ENCODE measurements around the gene RPS10. TPM values are rescaled to one million over a fixed set of nuclear protein-coding genes. Genes with fewer than 3 reads are reported as not detected.

Gene RPS10
- total RNA-seq, 1 donor from 2014 or later: 956 TPM

DNA sequence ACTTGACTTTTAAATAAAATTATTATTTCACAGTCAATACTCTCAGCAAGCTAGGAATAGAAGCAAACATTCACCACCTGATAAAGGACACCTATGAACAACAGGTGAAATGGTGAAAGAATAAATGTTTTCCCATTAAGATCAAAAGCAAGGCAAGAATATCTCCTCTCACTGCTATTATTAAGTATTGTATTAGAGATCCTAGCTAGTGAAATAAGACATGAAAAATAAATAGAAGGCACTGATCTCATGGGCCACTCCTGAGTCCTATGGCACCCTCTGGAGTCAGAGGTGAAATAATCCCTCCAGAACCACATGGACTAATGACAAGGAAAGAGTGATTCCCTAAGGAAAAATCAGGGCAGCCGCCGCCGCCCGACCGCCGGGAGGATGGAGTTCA, 29.4 kb downstream of the RPS10 start:
- DNase-seq (no peak), ATAC-seq (no peak)
- Histone ChIP-seq H3K27me3 (ENCODE audit: low read depth) (no peaks in the 10 kb centered on the region), H3K36me3 (no peaks in the 10 kb centered on the region), H3K4me1 (peaks cover 13% of the 10 kb centered on the region), H3K4me3 (no peak overlapping the region), H3K9me3 (no peaks in the 10 kb centered on the region), H3K27ac (no peak overlapping the region)
- intact Hi-C loops (cut with DNase I): no loop called here
- TF ChIP-seq, protein P1, sequence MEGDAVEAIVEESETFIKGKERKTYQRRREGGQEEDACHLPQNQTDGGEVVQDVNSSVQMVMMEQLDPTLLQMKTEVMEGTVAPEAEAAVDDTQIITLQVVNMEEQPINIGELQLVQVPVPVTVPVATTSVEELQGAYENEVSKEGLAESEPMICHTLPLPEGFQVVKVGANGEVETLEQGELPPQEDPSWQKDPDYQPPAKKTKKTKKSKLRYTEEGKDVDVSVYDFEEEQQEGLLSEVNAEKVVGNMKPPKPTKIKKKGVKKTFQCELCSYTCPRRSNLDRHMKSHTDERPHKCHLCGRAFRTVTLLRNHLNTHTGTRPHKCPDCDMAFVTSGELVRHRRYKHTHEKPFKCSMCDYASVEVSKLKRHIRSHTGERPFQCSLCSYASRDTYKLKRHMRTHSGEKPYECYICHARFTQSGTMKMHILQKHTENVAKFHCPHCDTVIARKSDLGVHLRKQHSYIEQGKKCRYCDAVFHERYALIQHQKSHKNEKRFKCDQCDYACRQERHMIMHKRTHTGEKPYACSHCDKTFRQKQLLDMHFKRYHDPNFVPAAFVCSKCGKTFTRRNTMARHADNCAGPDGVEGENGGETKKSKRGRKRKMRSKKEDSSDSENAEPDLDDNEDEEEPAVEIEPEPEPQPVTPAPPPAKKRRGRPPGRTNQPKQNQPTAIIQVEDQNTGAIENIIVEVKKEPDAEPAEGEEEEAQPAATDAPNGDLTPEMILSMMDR (IDR thresholded peaks at IDR 0.05): no peak

DNA sequence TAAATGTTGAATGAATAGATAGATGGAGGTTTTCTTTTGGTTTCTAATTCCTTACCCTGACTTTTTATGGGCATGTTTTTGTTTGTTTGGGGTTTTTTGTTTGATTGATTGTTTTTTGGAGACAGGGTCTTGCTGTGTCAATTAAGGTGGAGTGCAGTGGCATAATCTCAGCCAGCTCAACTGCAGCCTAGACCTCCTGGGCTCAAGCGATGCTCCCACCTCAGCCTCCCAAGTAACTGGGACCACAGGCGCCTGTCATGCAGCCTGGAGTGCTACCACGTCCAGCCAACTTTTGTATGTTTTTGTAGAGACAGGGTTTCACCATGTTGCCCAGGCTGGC, 31.9 kb downstream of the RPS10 start:
- H3K27ac ChIP-seq: no peak overlapping the region
- ATAC-seq: no peak
- H3K36me3 ChIP-seq: no peaks in the 10 kb centered on the region
- intact Hi-C loops (cut with DNase I): no loop called here
- no peak overlapping the region for H3K4me3 ChIP-seq
- no peak for DNase-seq
- no peaks in the 10 kb centered on the region for H3K9me3 ChIP-seq
- TF ChIP-seq, protein P1 (IDR thresholded peaks at IDR 0.05): no peak
- H3K27me3 ChIP-seq (ENCODE audit: low read depth): no peaks in the 10 kb centered on the region
- peaks cover 34% of the 10 kb centered on the region for H3K4me1 ChIP-seq

DNA sequence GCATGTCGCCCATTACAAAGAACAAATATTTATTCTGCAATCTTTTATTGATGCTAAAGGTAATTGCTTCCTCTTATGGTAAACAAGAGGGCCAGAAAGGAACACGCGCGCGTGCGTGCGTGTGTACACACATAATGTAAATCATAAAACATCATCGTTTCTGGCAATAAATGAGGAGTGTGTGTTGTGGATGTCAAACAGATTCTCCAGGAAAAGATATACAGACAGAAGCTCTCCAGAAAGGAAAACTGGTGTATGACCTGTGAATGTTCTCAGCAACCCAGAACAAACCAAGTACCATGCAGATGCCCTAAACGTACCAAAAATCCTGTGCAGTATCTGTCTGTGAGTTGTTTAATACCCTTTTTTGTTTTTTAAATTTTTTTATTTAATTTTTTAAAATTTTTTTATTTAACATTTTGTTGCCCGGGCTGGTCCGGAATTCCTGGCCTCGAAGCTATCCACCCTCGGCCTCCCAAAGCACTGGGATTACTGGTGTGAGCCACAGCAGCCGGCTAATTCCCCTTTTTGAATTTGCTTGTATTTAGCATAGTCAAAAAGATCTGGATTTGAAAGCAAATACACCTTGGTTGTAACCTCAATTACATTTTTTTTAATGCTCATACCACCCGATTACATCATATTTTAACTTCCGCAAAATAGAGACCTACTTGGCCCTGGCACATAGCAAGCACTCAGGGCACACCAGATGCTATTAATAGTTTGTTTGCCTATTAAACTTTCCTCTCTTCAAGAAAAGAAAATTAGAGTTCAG, 32.5 kb downstream of the RPS10 start:
- Histone ChIP-seq H3K9me3 (no peaks in the 10 kb centered on the region), H3K4me3 (peak overlapping the region; percentile 90), H3K27ac (peak overlapping the region; percentile 95), H3K36me3 (no peaks in the 10 kb centered on the region), H3K4me1 (peaks cover 40% of the 10 kb centered on the region), H3K27me3 (ENCODE audit: low read depth) (no peaks in the 10 kb centered on the region)
- peak in 1 of 2 donors; percentile 19 for ATAC-seq
- intact Hi-C loops (cut with DNase I): no loop called here
- TF ChIP-seq, protein P1 (IDR thresholded peaks at IDR 0.05): no peak
- no peak for DNase-seq

DNA sequence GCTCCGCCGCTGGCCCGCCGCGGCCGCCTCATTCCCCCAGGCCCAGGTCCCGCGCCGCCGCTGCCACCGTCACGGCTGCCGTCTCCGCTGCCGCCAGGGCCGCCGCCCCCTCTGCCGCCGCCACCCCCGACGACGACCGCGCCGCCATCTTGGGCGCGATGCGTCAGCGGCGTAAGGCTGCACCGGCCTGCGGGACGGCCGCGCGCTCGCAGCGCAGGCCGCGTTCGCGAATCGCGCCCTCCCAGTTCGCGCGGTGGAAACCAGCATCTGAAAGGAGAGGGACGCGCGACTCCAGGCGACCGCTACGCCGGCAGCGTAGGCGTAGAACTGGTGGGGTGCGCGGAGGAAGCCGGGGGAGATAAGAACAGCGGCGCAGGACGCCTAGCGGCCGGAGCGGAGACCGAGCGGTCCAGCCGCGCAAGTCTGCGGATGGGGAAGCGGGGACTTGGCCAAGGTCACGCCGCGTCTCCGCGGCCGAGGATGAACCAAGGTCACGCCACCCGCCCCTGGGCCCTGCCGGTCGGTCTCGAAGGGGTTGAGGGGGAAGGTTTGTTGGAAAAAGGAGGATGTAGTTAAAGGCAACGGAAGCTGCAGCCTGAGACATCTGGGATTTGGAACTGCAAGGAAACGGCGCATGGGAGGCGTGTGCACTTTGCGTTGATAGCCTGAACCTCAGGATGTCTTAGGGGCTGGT, 33.2 kb downstream of the RPS10 start, which contains the start of gene NUDT3:
Gene NUDT3, minus strand, starts transcription at position 173 of the 694 bp plus-strand sequence. CDS start 307 bp downstream, outside the sequence.
- no peaks in the 10 kb centered on the region for H3K36me3 ChIP-seq
- H3K4me3 ChIP-seq: peak within 1 kb of the TSS; percentile 90
- DNase-seq (peak; percentile 97), ATAC-seq (peak; percentile 95 to 98)
- peak within 1 kb of the TSS; percentile 95 for H3K27ac ChIP-seq
- H3K27me3 ChIP-seq (ENCODE audit: low read depth): no peaks in the 10 kb centered on the region
- TF ChIP-seq, protein P1 (IDR thresholded peaks at IDR 0.05): peak; percentile 88
- H3K9me3 ChIP-seq: no peaks in the 10 kb centered on the region
- peaks cover 47% of the 10 kb centered on the region for H3K4me1 ChIP-seq
- intact Hi-C loops (cut with DNase I): no loop called here

DNA sequence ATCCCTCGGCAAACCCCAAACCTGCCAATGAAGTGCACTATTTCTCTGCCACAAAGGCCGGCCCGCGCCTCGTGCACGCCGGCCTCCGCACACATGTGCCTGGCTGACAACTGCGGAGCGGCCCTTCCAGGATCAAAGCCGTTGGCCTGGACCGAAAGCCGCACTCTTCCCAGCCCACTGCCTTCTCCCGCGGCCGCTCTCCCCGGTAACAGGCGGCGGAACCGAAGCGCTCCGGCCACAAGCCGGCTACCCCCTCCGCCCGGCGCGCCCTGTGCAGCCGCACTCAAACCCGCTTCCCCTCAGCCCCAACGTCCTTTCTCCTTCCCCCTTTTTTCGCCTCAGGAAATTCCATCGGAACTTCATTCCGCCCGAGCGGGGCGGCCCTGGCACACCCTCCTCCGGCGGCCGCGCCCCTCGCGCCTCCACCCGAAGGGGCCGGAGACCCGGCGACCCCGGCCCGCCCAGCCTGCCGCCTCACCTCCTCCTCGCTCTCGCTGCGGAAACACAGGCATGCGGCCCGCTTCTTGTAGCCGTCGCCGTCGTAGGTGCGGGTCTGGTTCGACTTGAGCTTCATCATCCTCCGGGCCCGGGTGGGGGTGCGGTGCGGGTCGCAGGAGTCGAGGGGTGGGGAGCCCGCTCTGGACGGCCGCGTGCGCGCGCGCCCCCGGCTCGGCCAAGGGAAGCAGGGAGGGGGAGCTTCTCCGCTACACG, 33.9 kb downstream of the RPS10 start:
- no peaks in the 10 kb centered on the region for H3K36me3 ChIP-seq
- peak; percentile 79 for DNase-seq
- no peaks in the 10 kb centered on the region for H3K27me3 ChIP-seq (ENCODE audit: low read depth)
- H3K9me3 ChIP-seq: no peaks in the 10 kb centered on the region
- peak; percentile 62 to 68 for ATAC-seq
- TF ChIP-seq, protein P1 (IDR thresholded peaks at IDR 0.05): no peak
- H3K27ac ChIP-seq: peak overlapping the region; percentile 95
- H3K4me1 ChIP-seq: peaks cover 47% of the 10 kb centered on the region
- intact Hi-C loops (cut with DNase I): no loop called here
- H3K4me3 ChIP-seq: peak overlapping the region; percentile 90
